ENCODE data around the gene TGM6. TPM values are rescaled to one million over a fixed set of nuclear protein-coding genes. Genes with fewer than 3 reads are reported as not detected.

Gene TGM6
- total RNA-seq, 1 donor: not detected

- no peak for DNase-seq (ENCODE audit: low read depth)
- H3K4me3 ChIP-seq (ENCODE audit: low read depth, low read length): no peak overlapping the region
- TF ChIP-seq, protein P1, sequence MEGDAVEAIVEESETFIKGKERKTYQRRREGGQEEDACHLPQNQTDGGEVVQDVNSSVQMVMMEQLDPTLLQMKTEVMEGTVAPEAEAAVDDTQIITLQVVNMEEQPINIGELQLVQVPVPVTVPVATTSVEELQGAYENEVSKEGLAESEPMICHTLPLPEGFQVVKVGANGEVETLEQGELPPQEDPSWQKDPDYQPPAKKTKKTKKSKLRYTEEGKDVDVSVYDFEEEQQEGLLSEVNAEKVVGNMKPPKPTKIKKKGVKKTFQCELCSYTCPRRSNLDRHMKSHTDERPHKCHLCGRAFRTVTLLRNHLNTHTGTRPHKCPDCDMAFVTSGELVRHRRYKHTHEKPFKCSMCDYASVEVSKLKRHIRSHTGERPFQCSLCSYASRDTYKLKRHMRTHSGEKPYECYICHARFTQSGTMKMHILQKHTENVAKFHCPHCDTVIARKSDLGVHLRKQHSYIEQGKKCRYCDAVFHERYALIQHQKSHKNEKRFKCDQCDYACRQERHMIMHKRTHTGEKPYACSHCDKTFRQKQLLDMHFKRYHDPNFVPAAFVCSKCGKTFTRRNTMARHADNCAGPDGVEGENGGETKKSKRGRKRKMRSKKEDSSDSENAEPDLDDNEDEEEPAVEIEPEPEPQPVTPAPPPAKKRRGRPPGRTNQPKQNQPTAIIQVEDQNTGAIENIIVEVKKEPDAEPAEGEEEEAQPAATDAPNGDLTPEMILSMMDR (IDR thresholded peaks at IDR 0.05; ENCODE audit: insufficient read depth, low read depth, low read length): no peak
These were observed 95.4 kb downstream of the TGM6 start for GRCh38 chr20:2475850-2476741.

DNA sequence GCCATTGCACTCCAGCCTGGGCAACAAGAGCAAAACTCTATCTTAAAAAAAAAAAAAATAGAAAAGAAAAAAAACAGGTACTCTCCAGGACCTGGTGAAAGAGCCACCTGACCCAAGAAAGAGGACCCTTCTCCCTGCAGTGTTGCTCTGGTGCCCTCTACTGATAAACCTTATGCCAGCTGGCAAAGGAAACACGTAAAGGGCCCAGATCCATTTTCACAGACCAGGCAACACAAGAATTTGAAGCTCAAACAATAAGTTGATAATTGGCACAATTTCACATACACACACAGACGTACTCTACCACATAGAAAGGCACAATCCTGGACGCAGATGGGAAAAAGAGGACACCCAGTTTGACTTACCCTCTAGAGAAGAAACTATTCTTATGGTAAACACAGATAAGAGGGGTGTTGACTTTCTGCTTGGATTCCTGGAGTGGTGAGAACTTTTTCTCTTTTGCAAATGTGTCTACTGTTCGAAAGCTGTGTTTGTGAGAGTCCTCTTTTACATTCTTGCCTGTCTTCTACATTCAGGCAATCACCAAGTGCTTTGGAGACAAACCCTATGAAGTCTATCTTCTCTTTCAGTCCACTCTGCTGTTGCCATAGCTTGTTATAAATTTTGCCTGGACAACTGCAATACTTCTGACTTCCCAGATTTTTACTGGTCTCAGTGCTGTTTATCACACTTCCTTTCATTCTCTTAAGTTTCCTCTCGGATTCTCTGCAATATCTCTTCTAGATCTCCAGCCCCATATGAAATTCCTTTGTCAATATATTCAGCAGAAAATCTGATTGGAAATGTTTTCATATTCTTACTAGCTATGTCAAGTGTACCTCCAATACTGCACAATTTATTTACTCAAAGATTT lies 96.3 kb downstream of the TGM6 start:
- no peak overlapping the region for H3K4me3 ChIP-seq (ENCODE audit: low read depth, low read length)
- peak; percentile 12 for DNase-seq (ENCODE audit: low read depth)
- TF ChIP-seq, protein P1 (IDR thresholded peaks at IDR 0.05; ENCODE audit: insufficient read depth, low read depth, low read length): peak; percentile 23

- TF ChIP-seq, protein P1 (IDR thresholded peaks at IDR 0.05; ENCODE audit: insufficient read depth, low read depth, low read length): no peak
- H3K4me3 ChIP-seq (ENCODE audit: low read depth, low read length): no peak overlapping the region
- DNase-seq (ENCODE audit: low read depth): no peak
These were observed 99.7 kb downstream of the TGM6 start for GRCh38 chr20:2480381-2480780.

Small RNA genes within 50 kb of the gene (small RNA-seq; reads per million reads assigned to genes)
- not detected for gene RF00019

Other genes starting within 250 kb of the TGM6 start
- not detected in 2 replicates for gene TGM3, start 84.9 kb upstream of the TGM6 start, total RNA-seq
- gene SNRPB, start 89.9 kb downstream of the TGM6 start, total RNA-seq: 146 and 153 TPM in 2 replicates
- 10.4 and 11.3 TPM in 2 replicates for gene ZNF343, start 128.0 kb downstream of the TGM6 start, total RNA-seq
- not detected in 2 replicates for gene TMC2, start 155.7 kb downstream of the TGM6 start, total RNA-seq